Measurements from ENCODE around the gene CTDP1. TPM values are rescaled to one million over a fixed set of nuclear protein-coding genes. Genes with fewer than 3 reads are reported as not detected.
A peak's percentile ranks its signal among the peaks of the same experiment; 100 is the strongest.
"Not testable (repeated sequence)": the region's sequence is repeated elsewhere in the genome, so short reads cannot be mapped to it uniquely, and the experiment has no call there.

Gene CTDP1
- total RNA-seq, 2 donors from 2014 or later = 9.7 to 11.7 TPM

- intact Hi-C loops (cut with DNase I) = no loop called here
- ATAC-seq (peak in 1 of 2 donors; percentile 34), DNase-seq (no peak)
Measured at GRCh38 chr18:79749251-79750191, 69.9 kb downstream of the CTDP1 start.

DNA sequence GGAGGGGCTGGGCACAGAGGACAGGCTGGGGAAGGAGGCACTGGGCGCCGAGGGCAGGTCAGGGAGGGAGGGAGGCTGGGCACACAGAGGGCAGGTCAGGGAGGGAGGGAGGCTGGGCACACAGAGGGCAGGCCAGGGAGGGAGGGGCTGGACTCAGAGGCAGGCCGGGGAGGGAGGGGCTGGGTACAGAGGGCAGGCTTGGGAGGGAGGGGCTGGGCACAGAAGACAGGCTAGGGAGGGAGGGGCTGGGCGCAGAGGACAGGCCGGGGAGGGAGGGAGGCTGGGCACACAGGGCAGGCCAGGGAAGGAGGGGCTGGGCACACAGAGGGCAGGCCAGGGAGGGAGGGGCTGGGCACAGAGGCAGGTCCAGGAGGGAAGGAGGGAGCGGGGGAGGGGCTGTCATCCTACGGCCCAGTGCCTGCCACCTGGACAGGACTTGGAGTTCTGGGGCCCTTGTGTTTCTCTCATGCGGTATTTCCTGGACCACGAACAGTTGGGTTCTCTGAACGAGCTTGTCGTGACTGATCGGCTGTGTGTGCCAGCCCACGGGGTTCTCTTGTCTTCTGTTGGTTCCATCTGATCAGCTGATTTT lies 71.5 kb downstream of the CTDP1 start:
- peak in 1 of 2 donors; percentile 30 for ATAC-seq
- intact Hi-C loops (cut with DNase I) = no loop called here
- peak; percentile 12 for DNase-seq

DNA sequence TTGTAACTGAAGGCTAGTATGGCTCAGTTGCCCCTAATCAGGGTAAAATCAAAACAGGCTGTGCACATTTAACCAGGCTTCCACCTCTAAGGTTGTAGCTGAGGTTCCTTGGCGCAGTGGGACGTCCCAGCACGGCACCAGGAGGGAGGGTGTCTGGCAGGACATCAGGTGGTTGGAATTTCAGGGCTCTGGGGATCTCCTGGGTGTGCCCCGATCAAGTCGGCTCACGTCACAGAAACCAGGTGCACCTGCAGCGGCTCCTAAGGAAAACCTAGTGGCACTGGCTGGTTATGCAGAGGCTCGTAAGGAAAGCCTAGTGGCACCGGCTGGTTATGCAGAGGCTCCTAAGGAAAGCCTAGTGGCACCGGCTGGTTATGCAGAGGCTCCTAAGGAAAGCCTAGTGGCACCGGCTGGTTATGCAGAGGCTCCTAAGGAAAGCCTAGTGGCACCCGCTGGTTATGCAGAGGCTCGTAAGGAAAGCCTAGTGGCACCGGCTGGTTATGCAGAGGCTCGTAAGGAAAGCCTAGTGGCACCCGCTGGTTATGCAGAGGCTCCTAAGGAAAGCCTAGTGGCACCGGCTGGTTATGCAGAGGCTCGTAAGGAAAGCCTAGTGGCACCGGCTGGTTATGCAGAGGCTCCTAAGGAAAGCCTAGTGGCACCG lies 72.4 kb downstream of the CTDP1 start:
- intact Hi-C loops (cut with DNase I); DNase-seq; ATAC-seq: not testable (repeated sequence)

GRCh38 chr18:79752946-79753345 lies 73.3 kb downstream of the CTDP1 start:
- DNase-seq; ATAC-seq; intact Hi-C loops (cut with DNase I): not testable (repeated sequence)

- no peak for ATAC-seq
- intact Hi-C loops (cut with DNase I) = no loop called here
- DNase-seq = no peak
Measured at GRCh38 chr18:79753391-79753851, 73.8 kb downstream of the CTDP1 start.

DNA sequence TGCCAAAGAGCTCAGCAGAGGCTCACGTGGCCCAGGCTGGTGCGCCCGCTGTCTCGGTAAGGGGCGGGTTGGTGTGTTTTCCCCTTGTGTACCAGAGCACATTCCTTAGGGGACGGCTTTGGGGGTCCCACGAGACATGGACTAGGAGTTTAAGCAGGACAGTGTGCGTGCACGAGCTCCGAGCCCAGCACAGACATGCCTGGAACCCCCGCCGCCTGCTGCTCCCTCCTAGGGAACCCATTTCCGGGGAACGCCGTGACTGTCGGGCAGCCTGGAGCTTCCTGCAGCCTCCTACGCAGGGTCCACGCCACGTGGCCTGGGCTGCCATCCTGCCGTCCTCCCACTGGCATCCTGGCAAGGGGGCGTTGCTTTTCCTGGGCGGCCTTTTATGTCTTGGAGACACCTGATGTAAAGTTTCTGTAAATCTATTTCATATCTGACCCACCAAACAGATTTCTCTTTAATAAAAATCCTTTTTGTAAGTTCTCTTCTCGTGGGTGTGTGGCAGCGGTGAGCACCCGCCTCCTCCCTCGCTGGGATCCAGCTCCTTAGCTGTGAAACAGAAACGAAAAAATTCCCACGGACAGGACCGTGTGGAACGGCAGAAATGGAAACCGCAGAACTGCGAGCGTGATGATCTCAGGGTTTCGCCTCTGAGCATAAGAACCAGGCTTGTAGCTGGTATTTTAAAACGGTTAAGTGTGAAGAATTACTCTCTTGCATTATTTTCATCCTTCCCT lies 74.6 kb downstream of the CTDP1 start:
- intact Hi-C loops (cut with DNase I) = no loop called here
- ATAC-seq (no peak), DNase-seq (no peak)

- intact Hi-C loops (cut with DNase I) = no loop called here
- ATAC-seq (no peak), DNase-seq (no peak)
Measured at GRCh38 chr18:79754831-79755351, 75.3 kb downstream of the CTDP1 start.

GRCh38 chr18:79755496-79756142 lies 76.0 kb downstream of the CTDP1 start:
- intact Hi-C loops (cut with DNase I) = no loop called here
- DNase-seq (no peak), ATAC-seq (no peak)

DNA sequence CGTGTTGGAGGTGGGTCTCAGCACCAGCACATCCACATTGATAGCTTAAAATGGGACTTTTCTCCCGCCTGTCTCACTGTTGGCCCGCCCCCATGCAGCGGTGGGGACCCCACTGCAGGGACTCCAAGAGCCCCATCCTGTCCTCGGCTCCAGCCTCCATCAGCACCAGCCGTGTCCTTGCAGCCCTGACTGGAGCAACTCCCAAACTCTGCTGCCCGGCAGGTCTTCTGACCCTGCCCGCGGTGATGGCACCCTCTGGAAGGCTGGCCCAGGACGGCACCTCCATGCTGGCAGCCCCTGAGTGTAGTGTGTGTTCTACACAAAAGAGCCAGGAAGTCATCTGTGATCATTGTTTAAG lies 76.5 kb downstream of the CTDP1 start:
- ATAC-seq (no peak), DNase-seq (no peak)
- intact Hi-C loops (cut with DNase I) = no loop called here

DNA sequence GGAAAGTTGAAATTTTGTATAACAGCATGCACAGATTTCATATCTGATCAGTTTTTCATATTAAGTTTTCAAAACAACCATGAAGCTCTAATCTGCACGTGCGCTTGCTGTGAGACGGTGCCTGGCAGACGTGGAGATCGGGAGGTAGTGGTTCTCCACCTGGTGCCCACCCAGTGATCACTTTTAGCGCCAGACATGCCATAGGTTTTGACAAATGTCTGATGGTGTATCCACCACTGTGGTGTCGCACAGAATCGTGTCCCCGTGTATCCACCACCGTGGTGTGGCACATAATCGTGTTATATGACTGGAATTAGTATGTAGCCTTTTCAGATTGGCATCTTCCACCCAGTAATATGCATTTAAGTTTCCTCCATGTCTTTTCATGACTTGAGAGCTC lies 77.2 kb downstream of the CTDP1 start:
- intact Hi-C loops (cut with DNase I) = no loop called here
- ATAC-seq = no peak
- DNase-seq = no peak

- DNase-seq (no peak), ATAC-seq (no peak)
- intact Hi-C loops (cut with DNase I) = no loop called here
Measured at GRCh38 chr18:79760348-79760747, 80.7 kb downstream of the CTDP1 start.

- no peak for DNase-seq
- intact Hi-C loops (cut with DNase I) = no loop called here
- ATAC-seq = no peak
Measured at GRCh38 chr18:79760881-79761280, 81.3 kb downstream of the CTDP1 start.

GRCh38 chr18:79763407-79763806 lies 83.8 kb downstream of the CTDP1 start:
- DNase-seq = no peak
- ATAC-seq = no peak
- intact Hi-C loops (cut with DNase I) = no loop called here

DNA sequence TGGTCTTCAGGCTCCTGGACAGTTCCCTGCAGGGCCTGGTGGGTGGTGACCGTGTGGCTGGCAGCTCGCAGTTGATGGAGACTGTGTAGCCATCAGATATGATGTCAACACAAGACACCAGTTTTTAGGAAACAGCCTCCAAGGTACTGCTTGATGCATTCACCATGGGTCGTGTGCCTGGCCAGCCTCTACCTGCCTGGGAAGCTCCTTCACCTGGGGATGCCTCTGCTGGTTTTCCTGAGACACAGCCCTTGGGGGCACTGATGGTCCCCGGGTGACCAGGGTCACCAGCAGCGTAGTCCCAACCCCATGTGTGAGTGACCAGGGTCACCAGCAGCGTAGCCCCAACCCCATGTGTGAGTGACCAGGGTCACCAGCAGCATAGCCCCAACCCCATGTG lies 84.5 kb downstream of the CTDP1 start:
- DNase-seq (no peak), ATAC-seq (no peak)
- intact Hi-C loops (cut with DNase I) = no loop called here

DNA sequence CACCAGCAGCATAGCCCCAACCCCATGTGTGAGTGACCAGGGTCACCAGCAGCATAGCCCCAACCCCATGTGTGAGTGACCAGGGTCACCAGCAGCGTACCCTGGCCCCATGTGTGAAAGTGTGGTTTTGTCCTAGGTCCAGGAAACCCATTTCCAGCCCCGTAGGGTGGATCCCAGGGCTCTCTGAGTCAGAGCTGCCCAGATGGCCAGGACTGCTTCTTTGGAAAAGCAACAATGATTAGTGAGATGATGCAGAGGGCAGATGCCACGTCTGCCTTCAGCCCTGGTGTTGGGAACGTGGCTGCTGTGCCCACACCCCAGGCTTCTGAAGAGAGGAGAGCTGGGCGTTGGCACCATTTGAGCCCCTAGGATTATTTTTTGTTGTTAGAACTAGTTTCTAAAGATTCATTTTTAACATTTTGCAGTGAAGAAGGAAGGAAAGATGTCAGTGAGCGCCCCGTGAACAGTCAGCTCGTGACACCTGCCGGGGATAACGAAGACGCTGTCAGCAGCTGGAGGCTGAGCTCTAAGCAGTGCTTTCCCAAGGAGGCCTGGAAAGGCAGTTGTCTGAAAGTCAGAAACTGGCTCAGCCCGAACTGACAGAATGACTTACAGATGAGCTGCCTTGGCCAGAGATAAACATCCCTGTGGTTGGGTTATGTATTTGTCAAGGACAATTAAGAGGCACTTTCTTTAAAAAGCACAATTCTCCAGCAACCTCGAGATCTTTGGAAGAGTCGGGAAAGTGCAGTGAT lies 86.1 kb downstream of the CTDP1 start:
- DNase-seq = no peak

GRCh38 chr18:79766308-79766707 lies 86.7 kb downstream of the CTDP1 start:
- intact Hi-C loops (cut with DNase I) = no loop called here
- DNase-seq (no peak), ATAC-seq (no peak)

More for the DNA sequence above, 86.1 kb downstream of the CTDP1 start:
- intact Hi-C loops (cut with DNase I) = no loop called here
- no peak for ATAC-seq

DNA sequence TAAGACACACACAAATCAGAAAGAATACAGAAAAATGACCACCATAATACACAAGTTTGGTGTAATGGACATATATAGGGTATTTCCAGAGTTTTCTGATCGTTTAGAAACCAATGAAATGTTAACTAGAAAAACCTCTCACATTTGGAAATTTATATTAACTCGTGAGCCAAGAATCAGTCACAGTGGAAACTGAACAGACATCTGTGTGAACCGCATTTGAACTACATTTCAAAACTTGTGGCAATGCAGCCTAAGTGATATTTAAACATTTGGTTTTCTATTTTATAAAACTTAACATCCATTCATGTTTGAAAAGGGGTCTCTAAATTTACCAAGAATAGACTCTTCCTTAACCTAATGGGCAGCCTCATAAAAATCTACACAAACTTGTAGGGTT lies 89.1 kb downstream of the CTDP1 start:
- DNase-seq (no peak), ATAC-seq (no peak)
- intact Hi-C loops (cut with DNase I) = no loop called here

All from left cardiac atrium (tissue), 4 donors.